GM12864 (cell line): ENCODE measurements around the gene SHD.
A peak's percentile ranks its signal among the peaks of the same experiment; 100 is the strongest.

ENCODE experiments used
- DNase-seq: peaks from one replicate; pipeline ENCODE4 v3.0.0-alpha.2; 2011; ENCODE audit warnings: low read depth
- H3K4me3 ChIP-seq: 2 replicates; pipeline ENCODE4 v1.5.1; 2011; ENCODE audit warnings: mild to moderate bottlenecking, low read depth, low read length, control low read depth
- TF ChIP-seq, protein P1 (sequence below): IDR thresholded peaks from 2 replicates; pipeline ENCODE4 v1.5.1; 2011; ENCODE audit warnings: low read depth, mild to moderate bottlenecking, moderate library complexity, low read length, control low read depth, inconsistent platforms; ENCODE audit errors: missing control alignments

Gene SHD

DNA sequence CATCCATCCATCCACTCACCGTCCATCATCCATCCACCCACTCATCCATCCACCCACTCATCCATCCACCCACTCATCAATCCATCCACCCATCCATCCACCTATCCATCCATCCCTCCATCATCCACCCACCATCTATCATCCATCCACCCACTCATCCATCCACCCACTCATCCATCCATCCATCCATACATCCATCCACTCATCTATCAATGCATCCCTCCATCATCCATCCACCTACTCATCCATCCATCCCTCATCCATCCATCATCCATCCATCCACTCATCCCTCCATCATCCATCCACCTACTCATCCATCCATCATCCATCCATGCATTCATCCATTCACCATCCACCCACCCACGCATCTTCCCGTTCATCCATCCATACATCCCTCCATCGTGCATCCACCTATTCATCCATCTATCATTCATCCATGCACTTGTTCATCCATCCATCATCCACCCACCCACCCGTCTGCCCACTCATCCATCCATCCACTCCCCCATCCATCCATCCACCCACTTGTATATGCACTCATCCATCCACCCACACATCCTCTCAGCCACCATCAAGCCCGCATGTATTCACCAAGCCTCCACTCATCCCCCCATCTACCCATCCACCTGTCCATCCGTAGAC is 56.0 kb downstream of the SHD start:
- H3K4me3 ChIP-seq, result no peak overlapping the region
- no peak for DNase-seq
- TF ChIP-seq, protein P1, sequence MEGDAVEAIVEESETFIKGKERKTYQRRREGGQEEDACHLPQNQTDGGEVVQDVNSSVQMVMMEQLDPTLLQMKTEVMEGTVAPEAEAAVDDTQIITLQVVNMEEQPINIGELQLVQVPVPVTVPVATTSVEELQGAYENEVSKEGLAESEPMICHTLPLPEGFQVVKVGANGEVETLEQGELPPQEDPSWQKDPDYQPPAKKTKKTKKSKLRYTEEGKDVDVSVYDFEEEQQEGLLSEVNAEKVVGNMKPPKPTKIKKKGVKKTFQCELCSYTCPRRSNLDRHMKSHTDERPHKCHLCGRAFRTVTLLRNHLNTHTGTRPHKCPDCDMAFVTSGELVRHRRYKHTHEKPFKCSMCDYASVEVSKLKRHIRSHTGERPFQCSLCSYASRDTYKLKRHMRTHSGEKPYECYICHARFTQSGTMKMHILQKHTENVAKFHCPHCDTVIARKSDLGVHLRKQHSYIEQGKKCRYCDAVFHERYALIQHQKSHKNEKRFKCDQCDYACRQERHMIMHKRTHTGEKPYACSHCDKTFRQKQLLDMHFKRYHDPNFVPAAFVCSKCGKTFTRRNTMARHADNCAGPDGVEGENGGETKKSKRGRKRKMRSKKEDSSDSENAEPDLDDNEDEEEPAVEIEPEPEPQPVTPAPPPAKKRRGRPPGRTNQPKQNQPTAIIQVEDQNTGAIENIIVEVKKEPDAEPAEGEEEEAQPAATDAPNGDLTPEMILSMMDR, result no peak

DNA sequence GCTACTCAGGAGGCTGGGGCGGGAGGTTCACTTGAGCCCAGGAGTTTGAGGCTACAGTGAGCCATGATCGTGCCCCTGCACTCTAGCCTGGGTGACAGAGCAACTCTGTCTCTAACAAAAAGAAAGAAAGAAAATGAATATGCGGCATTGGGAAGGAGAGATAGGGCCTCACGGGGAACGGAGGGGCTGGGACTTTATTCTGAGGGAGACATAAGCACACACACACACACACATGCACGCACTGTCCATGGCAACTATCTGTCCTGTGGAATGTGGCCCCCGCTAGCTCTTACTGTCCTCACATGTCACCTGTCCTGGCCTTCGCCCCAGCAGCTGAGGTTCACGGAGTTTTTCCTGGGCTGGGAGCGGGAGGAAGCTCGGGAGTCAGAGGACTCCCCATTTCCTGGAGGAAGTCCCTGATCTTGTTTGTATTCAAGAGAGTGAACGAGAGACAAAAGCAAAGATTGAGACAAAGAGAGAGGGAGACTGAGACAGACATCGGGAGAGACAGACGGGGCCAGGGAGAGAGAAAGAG is 58.9 kb downstream of the SHD start:
- DNase-seq, result no peak
- peak overlapping the region; percentile 49 for H3K4me3 ChIP-seq
- TF ChIP-seq, protein P1, result no peak

DNA sequence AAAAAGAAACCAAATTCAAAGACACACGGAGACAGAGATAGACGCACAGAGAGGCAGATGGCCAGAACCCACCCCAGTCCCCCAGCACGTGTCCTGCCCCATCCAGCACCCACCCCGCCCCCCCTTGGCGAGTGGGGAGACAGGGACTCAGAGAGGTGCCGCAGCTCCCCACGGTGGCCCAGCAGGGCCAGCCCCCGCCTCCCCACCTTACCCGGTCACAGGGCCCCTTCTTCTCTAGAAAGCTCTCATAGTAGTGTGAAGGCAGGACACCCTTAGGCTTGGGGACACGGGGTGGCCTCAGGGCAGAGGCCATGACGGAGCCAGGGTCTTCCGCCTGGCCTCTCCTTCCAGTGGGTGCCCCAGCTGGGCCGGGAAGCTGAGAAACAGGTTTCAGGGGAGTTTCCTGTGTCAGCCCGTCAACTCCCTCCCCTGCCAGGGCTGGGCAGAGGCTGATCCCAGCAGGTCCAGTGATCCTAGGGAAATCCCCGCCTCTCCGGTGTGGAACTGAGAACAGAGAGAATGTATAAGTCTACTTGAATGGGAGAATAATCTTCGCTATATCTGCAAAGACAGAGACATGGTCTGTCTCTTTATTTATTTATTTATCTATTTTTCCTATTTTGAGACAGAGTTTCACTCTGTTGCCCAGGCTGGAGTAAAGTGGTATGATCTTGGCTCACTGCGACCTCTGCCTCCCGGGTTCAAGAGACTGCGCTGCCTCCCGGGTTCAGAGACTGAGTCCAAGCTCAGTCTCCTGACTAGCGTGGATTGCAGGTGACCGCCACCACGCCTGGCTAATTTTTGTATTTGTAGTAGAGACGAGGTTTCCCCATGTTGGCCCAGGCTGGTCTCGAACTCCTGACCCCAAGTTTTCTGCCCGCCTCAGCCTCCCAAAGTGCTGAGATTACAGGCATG is 59.6 kb downstream of the SHD start, which contains the start of gene STAP2:
TSS of gene STAP2 (minus strand) at position 387 of the 915 bp plus-strand sequence. CDS start at position 313, 74 bp downstream.
- TF ChIP-seq, protein P1, result no peak
- peak within 1 kb of the TSS; percentile 49 for H3K4me3 ChIP-seq
- no peak for DNase-seq
